ENCODE measurements around the gene XG.
"Not testable (repeated sequence)": the region's sequence is repeated elsewhere in the genome, so short reads cannot be mapped to it uniquely, and the experiment has no call there.

- not testable (repeated sequence) for TF ChIP-seq POLR2A (IDR thresholded peaks at IDR 0.05; ENCODE audit: low read depth, low read length); POLR2AphosphoS5 (IDR thresholded peaks at IDR 0.05; ENCODE audit: low read depth, low read length); TAF1 (IDR thresholded peaks at IDR 0.05; ENCODE audit: low read depth, low read length); PAX5 (IDR thresholded peaks at IDR 0.05; ENCODE audit: insufficient read depth, low read length, severe bottlenecking)
Measured at GRCh38 chrX:2764766-2765548, 13.1 kb downstream of the XG start.
